Glomerular visceral epithelial cell (primary cell): ENCODE measurements around the gene ACD.

ENCODE experiments used
- DNase-seq: peaks from one replicate; pipeline ENCODE4 v3.0.0-alpha.2; 2016; ENCODE audit errors: extremely low spot score

Gene ACD

DNA sequence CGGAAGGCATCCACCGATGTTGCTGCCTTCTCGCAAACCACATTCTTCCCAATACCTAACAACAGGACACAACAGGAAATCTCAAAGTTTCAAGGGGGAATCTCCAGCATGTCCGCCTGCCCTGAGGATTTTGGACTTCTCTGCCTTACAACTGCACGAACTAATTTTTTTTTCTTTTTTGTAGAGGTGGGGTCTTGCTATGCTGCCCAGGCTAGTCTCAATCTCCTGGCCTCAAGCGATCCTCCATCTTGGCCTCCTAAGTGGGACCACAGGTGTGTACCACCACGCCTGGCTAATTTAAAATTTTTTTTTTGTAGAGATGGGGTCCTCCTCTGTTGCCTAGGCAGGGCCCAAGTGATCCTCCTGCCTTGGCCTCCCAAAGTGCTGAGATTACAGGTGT is 15.9 kb upstream of the ACD start:
- no peak for DNase-seq

GRCh38 chr16:67675579-67675935 is 15.5 kb upstream of the ACD start:
- no peak for DNase-seq

DNA sequence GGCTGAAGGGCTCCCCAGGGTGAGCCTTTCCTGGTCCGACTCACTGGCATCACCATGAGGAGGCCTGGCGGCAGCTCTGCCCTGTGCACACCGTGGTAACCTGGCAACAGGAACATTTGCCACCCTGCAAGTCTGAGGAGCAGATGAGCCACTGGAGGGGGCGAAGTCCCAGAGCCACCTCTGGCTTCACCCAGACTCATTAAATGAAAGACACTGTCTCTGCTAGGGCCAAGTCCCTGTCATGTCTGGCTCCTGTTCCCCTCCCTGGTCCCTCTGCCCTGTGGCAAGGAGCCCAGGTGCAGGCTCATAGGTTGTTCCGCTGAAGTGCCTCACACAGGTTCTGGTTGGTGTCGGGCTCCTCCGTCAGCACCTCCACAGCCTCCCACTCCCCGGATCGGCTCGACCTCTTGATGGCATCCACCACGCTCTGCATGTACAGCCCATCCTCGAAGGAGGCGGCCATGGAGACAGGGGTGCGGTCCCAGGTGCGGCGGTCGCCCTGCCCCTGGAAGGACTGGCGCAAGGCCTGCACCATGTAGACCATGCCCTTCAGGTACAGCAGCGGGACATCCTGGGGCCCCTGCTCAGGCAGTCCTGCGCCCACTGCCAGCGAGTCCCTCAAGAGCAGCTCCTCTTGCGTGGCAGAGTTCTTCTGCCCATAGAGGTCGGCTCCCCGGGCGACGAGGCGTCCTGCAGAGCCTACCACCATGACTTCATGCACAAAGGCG is 15.0 kb upstream of the ACD start:
- DNase-seq, result no peak

- no peak for DNase-seq
Measured at GRCh38 chr16:67673712-67674580, 13.9 kb upstream of the ACD start.

DNA sequence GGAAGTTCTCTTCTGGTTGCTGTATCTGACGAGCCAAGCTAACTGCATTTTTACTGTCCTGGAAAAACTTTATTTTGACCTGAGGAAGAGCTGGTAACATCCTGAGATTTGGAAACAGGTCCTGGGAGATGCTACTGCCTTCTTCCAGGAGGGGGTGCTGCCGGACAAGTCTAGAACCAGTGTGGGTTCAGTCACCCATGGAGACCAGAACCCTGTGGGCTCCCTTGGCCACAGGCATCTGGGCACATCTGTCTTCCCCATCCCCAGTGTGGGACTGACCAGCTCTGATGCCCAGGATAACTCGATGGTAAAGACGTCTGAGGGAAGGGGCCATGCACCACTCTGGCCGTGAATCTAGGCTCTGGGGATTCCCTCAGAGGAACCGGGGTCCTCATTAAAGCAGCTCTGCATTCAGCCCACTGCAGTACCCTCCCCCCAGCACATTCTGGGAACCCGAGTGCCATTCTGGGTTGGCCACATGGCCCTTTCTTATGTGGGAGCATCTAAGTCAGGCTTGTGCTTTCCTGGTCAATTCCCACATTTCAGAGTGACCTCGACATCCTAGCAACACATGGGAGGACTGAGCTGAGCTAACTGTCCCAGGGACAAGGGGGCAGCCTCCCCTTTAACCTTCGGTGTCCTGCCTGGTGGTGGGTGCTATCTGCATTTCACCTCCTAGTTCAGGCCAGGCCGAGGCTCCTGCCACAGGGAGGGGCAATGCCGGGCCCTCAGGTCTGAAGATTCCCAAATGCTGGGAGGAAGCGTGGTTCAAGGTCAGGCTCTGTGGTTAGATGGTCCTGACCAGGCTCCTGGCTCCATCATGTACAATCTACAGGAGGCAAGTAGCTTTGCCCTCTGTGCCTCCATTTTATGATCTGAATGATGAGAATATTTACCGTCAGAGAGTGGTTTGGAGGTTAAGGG is 12.9 kb upstream of the ACD start:
- peak; percentile 74 for DNase-seq

- DNase-seq, result no peak
Measured at GRCh38 chr16:67672306-67672705, 12.2 kb upstream of the ACD start.

DNA sequence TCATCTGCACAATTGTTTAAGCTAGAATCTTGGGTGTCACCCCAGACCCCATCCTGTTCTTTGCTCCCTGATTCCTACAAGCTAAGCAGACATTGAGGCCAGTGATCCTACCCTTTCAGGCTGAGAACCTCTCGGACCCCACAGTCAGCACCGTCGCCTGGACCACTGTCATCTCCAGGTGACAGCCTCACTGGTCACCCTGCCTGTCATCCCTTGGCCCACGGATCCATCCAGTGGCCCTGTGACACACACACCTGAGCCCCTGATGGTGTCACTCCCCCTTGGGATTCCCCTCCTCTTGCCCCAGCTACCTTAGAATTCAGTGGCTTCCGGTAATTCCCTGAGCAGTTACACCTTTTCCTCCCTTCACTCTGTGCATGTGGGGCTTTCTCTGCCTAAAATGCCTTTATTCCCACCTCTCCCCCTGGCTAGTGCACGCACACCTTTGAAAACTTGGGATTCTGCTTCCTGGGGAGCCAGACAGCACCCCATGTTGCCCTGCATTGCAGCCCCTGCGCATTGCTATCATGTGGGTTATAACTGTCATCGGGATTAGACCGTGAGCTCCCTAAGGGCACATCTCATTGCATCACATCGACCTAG is 9.5 kb upstream of the ACD start:
- DNase-seq, result no peak

GRCh38 chr16:67668495-67669157 is 8.6 kb upstream of the ACD start:
- DNase-seq, result no peak

DNA sequence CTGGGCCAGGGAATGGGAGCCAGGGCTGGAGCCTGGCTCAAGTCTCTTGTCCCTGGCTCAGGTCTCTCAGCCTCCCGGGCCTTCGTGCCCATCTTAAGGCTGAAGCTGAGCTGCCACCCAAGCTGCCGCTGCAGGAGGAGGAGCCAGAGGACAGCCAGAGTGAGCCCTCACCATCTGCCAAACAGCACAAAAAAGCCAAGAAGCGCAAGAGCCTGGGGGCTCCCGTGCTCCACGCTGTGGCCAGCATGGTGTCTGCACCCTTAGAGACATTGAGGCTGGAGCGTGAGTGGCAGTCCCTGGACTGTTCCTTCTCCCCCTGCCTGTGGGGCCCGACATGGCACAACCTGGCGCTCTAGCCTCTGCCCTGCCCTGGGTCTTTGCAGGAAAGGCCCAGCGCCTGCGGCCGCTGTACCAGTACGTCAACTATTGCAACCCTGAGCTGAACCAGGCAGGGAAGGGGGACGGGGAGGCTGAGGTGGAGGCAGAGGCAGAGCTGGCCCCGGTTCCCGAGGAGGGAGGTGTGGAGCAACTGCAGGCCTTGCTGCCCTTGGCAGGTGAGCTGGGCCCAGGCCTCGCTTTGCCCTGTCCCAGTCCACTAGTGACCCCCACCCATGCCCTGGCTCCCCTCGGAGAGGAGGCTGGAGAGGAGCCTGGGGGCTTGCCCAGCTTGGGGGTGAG is 7.9 kb upstream of the ACD start:
- DNase-seq, result peak; percentile 91

DNA sequence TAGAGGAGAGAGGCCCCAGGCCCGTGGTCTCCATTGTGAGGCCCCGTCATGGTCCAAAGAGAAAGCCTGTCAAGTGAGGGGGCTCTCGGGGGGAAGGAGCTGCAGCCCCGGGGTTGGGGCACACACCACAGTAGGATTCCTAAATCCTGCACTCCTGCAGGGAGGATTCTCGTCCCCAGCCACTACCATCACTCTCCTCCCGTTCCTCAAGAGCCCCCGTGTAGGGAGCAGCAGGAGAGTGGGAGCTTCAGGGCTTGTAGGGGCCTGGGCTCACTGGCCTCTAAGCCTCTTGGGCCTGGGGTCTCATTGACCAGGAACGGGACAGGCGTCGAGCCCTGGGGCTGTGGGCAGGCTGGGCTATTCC is 7.4 kb upstream of the ACD start:
- DNase-seq, result no peak

DNA sequence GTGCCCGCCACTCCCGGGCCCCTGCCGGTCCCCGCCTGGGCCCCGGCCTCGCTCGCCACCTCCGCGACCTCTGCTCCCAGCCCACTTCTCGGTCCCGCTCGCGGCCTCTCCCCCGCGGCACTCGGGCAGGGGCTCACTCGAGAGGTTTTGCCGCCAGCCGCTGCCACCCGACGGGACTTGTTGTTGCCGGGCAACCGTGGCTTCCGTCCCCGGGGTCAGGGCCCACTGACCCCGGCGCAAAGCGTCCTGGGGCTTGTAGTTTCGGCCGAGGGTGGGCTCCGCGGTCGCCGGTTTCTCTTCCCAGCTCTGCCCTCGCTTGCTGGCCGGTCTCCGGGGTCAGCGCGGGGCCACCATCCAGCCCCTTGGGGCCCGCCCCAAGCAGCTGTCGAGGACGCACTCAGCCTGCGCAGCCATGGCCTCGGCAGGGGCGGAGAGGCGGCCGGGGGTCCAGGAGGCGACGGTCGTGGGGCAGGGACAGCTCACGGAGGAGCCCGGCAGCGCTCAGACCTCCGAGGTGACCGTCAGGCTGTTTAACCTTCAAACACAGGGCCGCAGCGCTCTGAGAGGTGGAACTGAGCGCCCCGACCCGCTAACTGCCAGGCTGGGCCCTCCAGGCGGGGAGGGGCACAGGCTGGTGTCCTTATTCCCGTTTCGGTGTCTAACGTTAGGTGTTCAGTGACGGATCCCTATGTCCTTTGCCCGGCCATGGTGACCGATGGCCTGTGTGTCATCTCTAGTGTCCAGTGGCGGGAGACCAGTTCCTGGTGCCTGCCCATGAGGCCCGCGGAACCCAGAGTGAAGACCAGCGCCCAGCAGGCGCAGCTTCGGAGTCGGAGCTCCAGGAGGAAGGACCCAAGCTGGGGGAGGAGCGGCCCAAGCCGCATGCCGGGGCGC is 6.7 kb upstream of the ACD start, which contains the start of the genes C16orf86 and ENKD1:
Gene C16orf86, plus strand, starts transcription at position 256 of the 894 bp plus-strand sequence. Its CDS starts 157 bp downstream, at position 413.
Gene ENKD1, minus strand, starts transcription at position 192 of the 894 bp plus-strand sequence. CDS start 308 bp downstream, outside the sequence.
- peak; percentile 53 for DNase-seq

DNA sequence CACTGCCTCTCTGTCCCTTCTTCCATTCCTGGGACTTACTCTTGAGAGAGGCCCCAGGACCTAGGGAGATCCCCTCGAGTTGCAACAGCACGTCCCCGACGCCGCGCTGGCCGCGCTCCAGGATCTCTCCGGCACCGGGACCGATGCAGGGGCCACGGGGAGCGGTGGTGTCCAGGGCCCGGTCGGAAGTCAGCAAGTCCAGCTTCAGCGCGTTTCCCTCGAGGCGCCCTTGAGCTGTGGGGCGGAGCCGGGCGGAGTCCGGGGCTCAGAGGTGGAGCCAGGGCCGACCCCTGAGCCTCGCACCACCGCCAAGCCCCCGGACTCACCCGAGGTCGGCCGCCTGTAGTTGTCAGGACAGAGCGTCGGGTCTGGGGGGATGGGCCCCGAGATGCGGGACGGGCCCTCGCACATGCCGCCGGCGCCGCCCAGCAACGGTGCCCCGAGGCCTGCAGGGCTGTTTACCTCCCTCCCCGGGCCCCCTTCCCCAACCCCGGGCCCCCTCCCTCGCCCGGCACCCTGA is 6.0 kb upstream of the ACD start:
- no peak for DNase-seq

GRCh38 chr16:67665598-67665997 is 5.5 kb upstream of the ACD start:
- no peak for DNase-seq

GRCh38 chr16:67664871-67665270 is 4.8 kb upstream of the ACD start:
- no peak for DNase-seq

DNA sequence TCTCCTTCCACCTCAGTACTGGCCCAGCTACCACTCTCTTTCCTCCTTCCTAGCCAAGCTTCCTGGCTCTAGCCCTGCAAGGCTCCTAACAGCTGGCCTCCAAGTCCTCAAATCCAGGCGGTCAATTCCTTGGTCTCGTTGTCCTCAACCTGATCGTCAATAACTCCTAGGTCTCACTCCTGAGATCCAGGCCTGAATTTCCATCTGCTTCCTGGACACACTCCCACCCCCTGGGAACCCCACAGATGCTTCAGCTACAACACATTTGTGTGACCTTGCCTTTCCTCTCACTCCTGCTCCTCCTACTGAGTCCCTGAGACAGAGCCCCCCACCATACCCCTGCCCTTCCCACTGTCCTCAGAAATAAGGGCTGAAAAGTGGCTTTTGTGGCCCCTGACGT is 4.2 kb upstream of the ACD start:
- DNase-seq, result no peak

DNA sequence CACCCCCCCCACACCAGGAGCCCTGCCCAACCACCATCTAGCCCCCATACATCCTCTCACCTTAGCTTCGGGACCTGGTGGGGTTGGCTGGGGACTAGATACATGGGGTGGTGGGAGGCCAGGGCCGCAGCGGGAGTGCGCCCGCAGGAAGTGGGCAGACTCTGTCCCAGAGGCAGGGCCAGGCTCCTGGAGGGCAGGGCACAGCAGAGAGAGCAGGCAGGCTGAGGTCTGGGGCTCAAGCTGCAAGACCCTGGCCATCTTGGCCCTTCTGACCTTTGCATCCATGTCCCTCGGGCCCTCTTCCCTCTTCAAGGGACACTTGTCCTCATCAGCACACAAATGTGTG is 3.8 kb upstream of the ACD start:
- DNase-seq, result no peak

DNA sequence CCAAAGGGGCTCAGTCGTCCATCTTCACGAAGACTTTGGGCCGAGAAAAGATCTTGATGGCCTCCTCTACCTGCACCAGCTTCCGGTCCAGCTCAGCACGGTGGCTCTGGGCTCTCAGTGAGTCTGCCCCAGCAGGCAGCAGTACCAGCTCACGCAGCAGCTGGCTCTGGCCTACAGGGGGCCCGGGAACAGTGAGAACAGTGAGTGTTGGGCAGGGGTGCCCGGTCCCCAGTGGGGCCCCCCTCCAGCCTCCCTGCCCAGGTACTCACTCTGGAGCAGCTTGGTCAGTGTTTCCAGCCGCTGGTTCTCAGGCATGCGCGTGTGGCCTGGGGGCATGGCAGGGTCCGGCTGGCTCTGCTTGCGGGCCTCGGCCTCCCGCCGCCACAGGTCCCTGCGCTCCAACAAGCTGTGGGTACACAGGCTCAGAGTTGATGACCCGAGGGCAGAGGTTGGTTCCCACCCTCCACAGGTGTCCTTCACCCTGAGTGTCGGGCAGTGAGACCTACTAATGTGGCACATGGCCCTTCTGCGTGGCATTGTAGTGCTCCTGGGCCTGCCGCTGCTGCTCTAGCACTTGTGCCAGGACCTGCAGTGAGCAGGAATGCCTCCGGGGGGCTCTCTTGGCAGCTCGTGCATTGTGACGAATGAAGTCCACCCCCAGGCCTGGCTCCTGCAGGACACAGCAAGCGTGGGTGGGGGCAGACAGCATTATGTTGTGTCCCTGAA is 3.3 kb upstream of the ACD start:
- DNase-seq, result no peak

DNA sequence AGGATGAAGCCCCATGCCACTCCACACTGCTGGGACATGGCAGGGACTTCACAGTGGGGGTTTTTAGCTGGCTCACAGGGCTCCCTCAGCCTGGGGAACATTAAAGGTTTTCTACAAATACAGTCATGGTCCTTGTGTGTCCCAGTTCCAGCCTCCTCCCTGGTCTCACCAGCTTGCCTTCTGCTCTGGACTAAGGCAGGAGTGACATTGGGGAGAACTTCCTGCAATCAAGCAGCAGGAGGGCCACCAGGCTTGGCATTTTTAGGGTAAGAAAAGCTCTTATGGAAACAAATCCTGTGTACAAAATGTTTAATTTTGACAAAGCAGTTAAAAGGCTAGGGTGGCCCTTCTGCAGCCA is 2.6 kb upstream of the ACD start:
- DNase-seq, result no peak
